SK-N-SH (cell line): ENCODE data around the gene SSTR3. TPM values are rescaled to one million over a fixed set of nuclear protein-coding genes. Genes with fewer than 3 reads are reported as not detected.

ENCODE experiments used
- CTCF ChIA-PET: fragments of 300-600, 350-600 bp; formaldehyde crosslinking; extraction: SDS; loops from one replicate; lab custom pipeline; 2021; lab: Yijun Ruan, JAX
- POLR2A ChIA-PET: fragments of 350-600 bp; sonication (Branson Sonifier 250); formaldehyde crosslinking; extraction: SDS; loops from one replicate; lab custom pipeline; 2020; ENCODE audit warnings: antibody characterized with exemption, inconsistent platforms; lab: Yijun Ruan, JAX
- DNase-seq: peaks from one replicate; pipeline ENCODE4 v3.0.0; 2012
- H2AFZ ChIP-seq: fragments of 200-600 bp; sonication (generic); 2 replicates; pipeline ENCODE4 v1.8.1; 2016; ENCODE audit warnings: antibody characterized with exemption, mild to moderate bottlenecking, low read depth
- H3F3A ChIP-seq: fragments of 200-600 bp; sonication (generic); replicated peaks from 2 replicates; pipeline ENCODE3; 2016; ENCODE audit warnings: antibody characterized with exemption, mild to moderate bottlenecking; ENCODE audit not compliant: insufficient read depth
- H3K27ac ChIP-seq, 2 experiments: fragments of 200-500 bp in 1 of 2; fragments of 200-600 bp in 1 of 2; sonication (Bioruptor generic) in 1 of 2; sonication (generic), shearing (Covaris generic) in 1 of 2; 2 replicates each; pipeline versions ENCODE4 v1.5.1 to v1.6.1; 2014 to 2016; ENCODE audit warnings: low read depth in 2 of 2, inconsistent platforms in 1 of 2, low read length in 1 of 2, mild to moderate bottlenecking in 1 of 2, mixed read lengths in 1 of 2
- H3K27me3 ChIP-seq: fragments of 200-600 bp; sonication (generic), shearing (Covaris generic); 2 replicates; pipeline ENCODE4 v1.6.1; 2016; ENCODE audit warnings: mixed run types; ENCODE audit not compliant: insufficient read depth
- H3K36me3 ChIP-seq, 2 experiments: fragments of 200-500 bp in 1 of 2; fragments of 200-600 bp in 1 of 2; sonication (Bioruptor generic) in 1 of 2; sonication (generic) in 1 of 2; replicated peaks in 1 of 2; 2 replicates each; pipeline versions ENCODE3 to v1.5.1; 2014 to 2016; ENCODE audit warnings: low read length in 1 of 2, mild to moderate bottlenecking in 1 of 2; ENCODE audit not compliant: insufficient read depth in 2 of 2, control insufficient read depth in 1 of 2
- H3K4me1 ChIP-seq, 2 experiments: fragments of 200-500 bp in 1 of 2; fragments of 200-600 bp in 1 of 2; sonication (Bioruptor generic) in 1 of 2; sonication (generic), shearing (Covaris generic) in 1 of 2; 2 replicates each; pipeline versions ENCODE4 v1.5.1 to v1.6.1; 2014 to 2016; ENCODE audit warnings: low read depth in 1 of 2, low read length in 1 of 2, mixed run types in 1 of 2; ENCODE audit not compliant: insufficient read depth in 2 of 2, control insufficient read depth in 1 of 2
- H3K4me2 ChIP-seq: fragments of 200-600 bp; sonication (generic), shearing (Covaris generic); 2 replicates; pipeline ENCODE4 v1.6.1; 2017; ENCODE audit warnings: mixed run types
- H3K4me3 ChIP-seq, 2 experiments: fragments of 200-500 bp in 1 of 2; fragments of 200-600 bp in 1 of 2; sonication (Bioruptor generic) in 1 of 2; sonication (generic), shearing (Covaris generic) in 1 of 2; 2 replicates each; pipeline versions ENCODE4 v1.5.1 to v1.8.1; 2014 to 2016; ENCODE audit warnings: low read depth in 2 of 2, inconsistent platforms in 1 of 2, low read length in 1 of 2, mild to moderate bottlenecking in 1 of 2, mixed read lengths in 1 of 2, moderate library complexity in 1 of 2
- H3K79me2 ChIP-seq: fragments of 200-600 bp; sonication (generic); 2 replicates; pipeline ENCODE4 v1.8.1; 2017; ENCODE audit warnings: mild to moderate bottlenecking; ENCODE audit not compliant: insufficient read depth
- H3K9ac ChIP-seq: fragments of 200-600 bp; sonication (generic); 2 replicates; pipeline ENCODE4 v1.6.1; 2017; ENCODE audit warnings: mixed run types
- H3K9me2 ChIP-seq: fragments of 200-600 bp; sonication (generic); 2 replicates; pipeline ENCODE4 v1.6.1; 2017; ENCODE audit warnings: mixed run types
- H3K9me3 ChIP-seq: fragments of 200-600 bp; sonication (generic); 2 replicates; pipeline ENCODE4 v1.6.1; 2017; ENCODE audit warnings: mixed run types, mild to moderate bottlenecking, moderate library complexity
- H4K20me1 ChIP-seq: fragments of 200-600 bp; sonication (generic); 2 replicates; pipeline ENCODE4 v1.6.1; 2017; ENCODE audit warnings: mild to moderate bottlenecking, mixed run types; ENCODE audit not compliant: insufficient read depth
- EP300 ChIP-seq, 2 experiments: IDR thresholded peaks; 2 replicates each; pipeline versions ENCODE4 v1.4.0 to v1.6.1; 2012; ENCODE audit warnings: borderline replicate concordance in 1 of 2, low read depth in 1 of 2, low read length in 1 of 2
- EZH2phosphoT487 ChIP-seq: fragments of 200-600 bp; sonication (generic); IDR thresholded peaks from 2 replicates; pipeline ENCODE4 v1.6.1; 2017; ENCODE audit warnings: low read depth, mixed run types, mild to moderate bottlenecking, antibody characterized with exemption, moderate library complexity, borderline replicate concordance
- FOXM1 ChIP-seq: IDR thresholded peaks from 2 replicates; pipeline ENCODE4 v1.4.0; 2012; ENCODE audit warnings: low read depth, mild to moderate bottlenecking
- GABPA ChIP-seq: IDR thresholded peaks from 2 replicates; pipeline ENCODE4 v1.4.0; 2012; ENCODE audit warnings: low read depth, mild to moderate bottlenecking
- GATA2 ChIP-seq: sonication (generic); formaldehyde crosslinking; IDR thresholded peaks from 2 replicates; pipeline ENCODE4 v1.5.0; 2020; ENCODE audit warnings: mild to moderate bottlenecking, missing genetic modification reagents
- NFIC ChIP-seq: IDR thresholded peaks from 2 replicates; pipeline ENCODE4 v1.4.0; 2012; ENCODE audit warnings: borderline replicate concordance
- NRF1 ChIP-seq: IDR thresholded peaks from 2 replicates; pipeline ENCODE4 v1.6.1; 2012; ENCODE audit warnings: low read depth, mild to moderate bottlenecking, low read length
- RAD21 ChIP-seq: IDR thresholded peaks from 2 replicates; pipeline ENCODE4 v1.6.1; 2012; ENCODE audit warnings: mild to moderate bottlenecking, low read length
- RCOR1 ChIP-seq: fragments of 150-350 bp; IDR thresholded peaks from 2 replicates; pipeline ENCODE4 v1.6.1; 2017; ENCODE audit warnings: antibody characterized with exemption, low read length
- RFX5 ChIP-seq: IDR thresholded peaks from 2 replicates; pipeline ENCODE4 v1.6.1; 2012; ENCODE audit warnings: mild to moderate bottlenecking, improper control_type of control experiment, low read length
- TEAD4 ChIP-seq: IDR thresholded peaks from 2 replicates; pipeline ENCODE4 v1.4.0; 2012; ENCODE audit warnings: mild to moderate bottlenecking, borderline replicate concordance; ENCODE audit not compliant: insufficient read depth
- WGBS: methylation state at CpG from one replicate; pipeline ENCODE4 v1.1.6; 2017; ENCODE audit warnings: low lambda C conversion rate; 5-methylcytosine and 5-hydroxymethylcytosine counted together
- polyA plus RNA-seq, 3 experiments: library from polyadenylated mRNA; depleted of rRNA; stranded (reverse); fragments of >200 nt; gene quantifications; 2 replicates each; pipeline ENCODE4 v1.2.3, GENCODE V29; 2012
- TF ChIP-seq, protein P1 (sequence below): fragments of 200-600 bp; sonication (generic); IDR thresholded peaks from 2 replicates; pipeline ENCODE4 v1.6.1; 2017; ENCODE audit warnings: antibody characterized with exemption, mild to moderate bottlenecking, moderate library complexity
- TF ChIP-seq, protein P2 (sequence below): fragments of 150-350 bp; IDR thresholded peaks from 2 replicates; pipeline ENCODE4 v1.6.1; 2016; ENCODE audit warnings: mild to moderate bottlenecking, low read depth, low read length
- TF ChIP-seq, protein P3 (sequence below): IDR thresholded peaks from 2 replicates; pipeline ENCODE4; 2012

Gene SSTR3
- polyA plus RNA-seq, 1 of the 3 experiments (the other 2 are of a cell fraction), result not detected

DNA sequence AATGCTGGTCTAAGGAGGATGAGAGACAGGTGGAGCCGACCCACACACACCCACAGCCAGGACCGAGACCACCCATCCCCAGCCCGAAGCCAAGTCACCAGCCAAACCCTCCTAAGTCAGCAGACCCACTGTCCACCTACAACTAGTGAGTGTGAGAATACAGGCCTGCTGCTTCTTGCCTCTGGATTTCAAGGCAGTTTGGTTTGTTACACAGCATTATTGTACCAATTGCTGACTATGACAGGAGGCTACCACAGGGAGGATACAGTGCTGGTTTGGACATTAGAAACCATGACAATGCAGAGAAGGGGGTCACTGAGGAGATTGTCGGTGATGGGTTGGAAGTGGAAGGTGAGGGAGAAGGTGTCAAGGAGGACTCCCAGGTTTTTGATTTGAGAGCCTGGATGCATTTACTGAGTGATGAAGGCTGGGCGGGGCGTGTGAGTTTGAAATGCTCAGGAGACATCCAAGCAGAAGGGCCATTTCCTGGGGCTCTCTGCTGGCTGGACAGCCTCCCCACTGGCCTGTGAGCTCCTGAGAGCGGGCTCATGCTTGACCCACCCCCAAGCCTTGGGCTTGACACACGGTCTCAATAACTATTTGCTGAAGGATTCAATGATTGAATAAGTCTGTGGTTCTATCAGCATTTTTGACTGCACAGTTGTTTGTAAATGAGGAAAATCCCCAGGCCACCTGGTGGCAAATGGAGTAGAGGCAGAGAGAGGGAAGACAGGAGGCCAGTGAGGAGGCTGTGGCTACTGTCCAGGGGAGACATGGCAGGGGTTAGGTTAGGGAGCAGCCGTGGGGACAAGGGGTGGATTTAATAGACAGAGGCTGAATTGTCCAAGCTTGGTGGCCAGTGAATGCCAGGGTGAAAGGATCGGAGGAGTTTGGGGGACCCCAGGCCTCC lies 9.4 kb upstream of the SSTR3 start (continued):
- no peak for TF ChIP-seq EP300 (IDR thresholded peaks at IDR 0.05; ENCODE audit: borderline replicate concordance in 1 of 2, low read depth in 1 of 2, low read length in 1 of 2)
- TF ChIP-seq NFIC, result no peak
- TF ChIP-seq NRF1, result no peak
- TF ChIP-seq RCOR1, result no peak

DNA sequence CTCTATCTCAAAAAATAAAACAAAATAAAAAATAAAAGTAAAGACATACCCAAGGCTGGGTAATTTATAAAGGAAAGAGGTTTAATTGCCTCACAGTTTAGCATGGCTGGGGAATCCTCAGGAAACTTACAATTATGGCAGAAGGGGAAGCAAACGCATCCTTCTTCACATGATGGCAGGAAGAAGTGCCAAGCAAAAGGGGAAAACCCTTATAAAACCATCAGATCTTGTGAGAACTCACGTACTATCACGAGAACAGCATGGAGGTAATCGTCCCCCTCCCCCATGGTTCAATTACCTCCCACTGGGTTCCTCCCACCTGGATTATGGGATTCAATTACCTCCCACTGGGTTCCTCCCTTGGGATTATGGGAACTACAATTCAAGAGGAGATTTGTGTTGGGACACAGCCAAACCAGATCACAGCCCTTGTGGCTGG lies 8.3 kb upstream of the SSTR3 start:
- H3K27ac ChIP-seq, result no peak overlapping the region
- 68% methylated on average over 4 of the region's 4 CpGs for WGBS

More for the DNA sequence above, 8.3 kb upstream of the SSTR3 start:
- Histone ChIP-seq H3K4me1 (no peaks in the 10 kb centered on the region), H3K36me3 (no peaks in the 10 kb centered on the region), H3K9ac (no peak overlapping the region), H3K9me2 (no peaks in the 10 kb centered on the region), H3F3A (peaks cover 4% of the 10 kb centered on the region), H3K27me3 (no peaks in the 10 kb centered on the region; the same call in 1 of the 2 replicates), H3K4me3 (no peak overlapping the region), H2AFZ (no peak overlapping the region), H3K79me2 (no peaks in the 10 kb centered on the region), H4K20me1 (no peaks in the 10 kb centered on the region), H3K9me3 (no peaks in the 10 kb centered on the region), H3K4me2 (no peak overlapping the region)
- CTCF ChIA-PET, result no interaction called here
- TF ChIP-seq RCOR1, result no peak
- TF ChIP-seq, protein P1, sequence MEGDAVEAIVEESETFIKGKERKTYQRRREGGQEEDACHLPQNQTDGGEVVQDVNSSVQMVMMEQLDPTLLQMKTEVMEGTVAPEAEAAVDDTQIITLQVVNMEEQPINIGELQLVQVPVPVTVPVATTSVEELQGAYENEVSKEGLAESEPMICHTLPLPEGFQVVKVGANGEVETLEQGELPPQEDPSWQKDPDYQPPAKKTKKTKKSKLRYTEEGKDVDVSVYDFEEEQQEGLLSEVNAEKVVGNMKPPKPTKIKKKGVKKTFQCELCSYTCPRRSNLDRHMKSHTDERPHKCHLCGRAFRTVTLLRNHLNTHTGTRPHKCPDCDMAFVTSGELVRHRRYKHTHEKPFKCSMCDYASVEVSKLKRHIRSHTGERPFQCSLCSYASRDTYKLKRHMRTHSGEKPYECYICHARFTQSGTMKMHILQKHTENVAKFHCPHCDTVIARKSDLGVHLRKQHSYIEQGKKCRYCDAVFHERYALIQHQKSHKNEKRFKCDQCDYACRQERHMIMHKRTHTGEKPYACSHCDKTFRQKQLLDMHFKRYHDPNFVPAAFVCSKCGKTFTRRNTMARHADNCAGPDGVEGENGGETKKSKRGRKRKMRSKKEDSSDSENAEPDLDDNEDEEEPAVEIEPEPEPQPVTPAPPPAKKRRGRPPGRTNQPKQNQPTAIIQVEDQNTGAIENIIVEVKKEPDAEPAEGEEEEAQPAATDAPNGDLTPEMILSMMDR, result no peak
- no peak for TF ChIP-seq GABPA
- TF ChIP-seq, protein P2, sequence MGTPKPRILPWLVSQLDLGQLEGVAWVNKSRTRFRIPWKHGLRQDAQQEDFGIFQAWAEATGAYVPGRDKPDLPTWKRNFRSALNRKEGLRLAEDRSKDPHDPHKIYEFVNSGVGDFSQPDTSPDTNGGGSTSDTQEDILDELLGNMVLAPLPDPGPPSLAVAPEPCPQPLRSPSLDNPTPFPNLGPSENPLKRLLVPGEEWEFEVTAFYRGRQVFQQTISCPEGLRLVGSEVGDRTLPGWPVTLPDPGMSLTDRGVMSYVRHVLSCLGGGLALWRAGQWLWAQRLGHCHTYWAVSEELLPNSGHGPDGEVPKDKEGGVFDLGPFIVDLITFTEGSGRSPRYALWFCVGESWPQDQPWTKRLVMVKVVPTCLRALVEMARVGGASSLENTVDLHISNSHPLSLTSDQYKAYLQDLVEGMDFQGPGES, result no peak
- TF ChIP-seq RAD21, result no peak
- TF ChIP-seq, protein P3, sequence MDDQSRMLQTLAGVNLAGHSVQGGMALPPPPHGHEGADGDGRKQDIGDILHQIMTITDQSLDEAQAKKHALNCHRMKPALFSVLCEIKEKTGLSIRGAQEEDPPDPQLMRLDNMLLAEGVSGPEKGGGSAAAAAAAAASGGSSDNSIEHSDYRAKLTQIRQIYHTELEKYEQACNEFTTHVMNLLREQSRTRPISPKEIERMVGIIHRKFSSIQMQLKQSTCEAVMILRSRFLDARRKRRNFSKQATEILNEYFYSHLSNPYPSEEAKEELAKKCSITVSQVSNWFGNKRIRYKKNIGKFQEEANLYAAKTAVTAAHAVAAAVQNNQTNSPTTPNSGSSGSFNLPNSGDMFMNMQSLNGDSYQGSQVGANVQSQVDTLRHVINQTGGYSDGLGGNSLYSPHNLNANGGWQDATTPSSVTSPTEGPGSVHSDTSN, result no peak
- TF ChIP-seq EZH2phosphoT487, result no peak
- no peak for TF ChIP-seq NFIC
- no peak for TF ChIP-seq TEAD4
- TF ChIP-seq FOXM1, result no peak
- TF ChIP-seq RFX5, result no peak
- no peak for TF ChIP-seq GATA2
- POLR2A ChIA-PET, result no interaction called here
- no peak for DNase-seq
